SHP77 (cell line): Measurements from ENCODE around the gene LILRA6.

Experiments
- DNase-seq, 2 experiments: peaks; one replicate each; lab custom pipeline; 2025; lab: John Stamatoyannopoulos, UW

Gene LILRA6

DNA sequence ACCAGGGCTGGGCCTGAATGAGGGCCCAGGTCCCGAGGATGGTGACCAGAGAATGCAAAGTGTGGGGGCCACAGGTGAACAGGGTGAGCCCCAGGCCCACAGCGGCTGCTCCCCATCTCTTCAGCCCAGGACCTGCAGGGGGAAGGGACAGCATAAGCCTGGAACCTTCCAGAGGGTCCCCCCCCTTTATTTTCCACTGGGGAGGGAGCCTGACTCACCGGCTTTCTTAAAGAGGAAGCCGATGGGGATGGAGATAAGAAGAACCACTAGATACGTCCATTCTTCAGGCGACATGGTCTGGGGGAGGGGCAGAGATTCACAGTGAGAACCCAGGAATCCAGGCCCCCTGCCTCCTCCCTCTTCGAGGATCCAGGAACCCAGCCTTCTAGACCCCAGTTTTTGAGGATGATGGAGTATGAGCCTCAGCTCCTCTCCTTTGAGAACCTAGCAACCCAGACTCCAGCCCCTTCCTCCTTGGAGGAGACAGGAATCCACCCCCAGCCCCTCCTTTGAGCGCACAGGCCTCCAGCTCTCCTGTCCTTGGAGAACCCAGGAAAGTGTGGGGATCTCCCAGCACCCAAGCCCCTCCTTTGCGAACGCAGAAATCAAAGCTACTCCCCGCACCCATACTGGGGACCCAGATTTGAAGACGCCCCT is 54.2 kb downstream of the LILRA6 start:
- no peak for DNase-seq

DNA sequence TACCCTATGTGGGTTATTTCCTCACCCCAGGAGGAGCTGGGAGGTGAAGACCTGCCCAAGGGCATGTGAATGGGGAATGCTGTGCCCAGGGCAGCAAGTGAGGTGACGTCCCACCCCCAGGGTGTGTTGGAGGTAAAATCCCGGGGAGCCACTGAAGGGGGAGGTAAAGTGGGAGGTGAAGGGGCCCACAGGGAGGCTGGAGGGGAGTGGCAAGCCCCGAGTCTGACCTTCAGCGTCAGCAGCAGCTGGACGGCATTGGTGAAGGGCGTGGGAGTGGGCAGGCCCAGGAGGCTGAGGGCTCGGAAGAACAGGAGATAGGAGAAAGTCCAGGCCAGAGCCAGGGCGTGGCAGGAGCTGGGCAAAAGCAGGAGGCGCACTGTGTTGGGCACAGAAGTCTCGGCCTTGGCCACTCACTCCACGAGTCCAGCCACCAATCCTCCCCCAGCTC is 55.6 kb downstream of the LILRA6 start:
- no peak for DNase-seq
